RCC 7860 (cell line): ENCODE data around the gene COPG2.
"Not testable (repeated sequence)": the region's sequence is repeated elsewhere in the genome, so short reads cannot be mapped to it uniquely, and the experiment has no call there.

Experiments
- DNase-seq: peaks from one replicate; pipeline ENCODE4 v3.0.0-alpha.2; 2015; ENCODE audit warnings: low spot score
- FAIRE-seq: peaks from 2 replicates; lab custom pipeline; 2012; peaks lifted over from hg19 to GRCh38; lab: Jason Lieb, UNC

COPG2 gene

DNA sequence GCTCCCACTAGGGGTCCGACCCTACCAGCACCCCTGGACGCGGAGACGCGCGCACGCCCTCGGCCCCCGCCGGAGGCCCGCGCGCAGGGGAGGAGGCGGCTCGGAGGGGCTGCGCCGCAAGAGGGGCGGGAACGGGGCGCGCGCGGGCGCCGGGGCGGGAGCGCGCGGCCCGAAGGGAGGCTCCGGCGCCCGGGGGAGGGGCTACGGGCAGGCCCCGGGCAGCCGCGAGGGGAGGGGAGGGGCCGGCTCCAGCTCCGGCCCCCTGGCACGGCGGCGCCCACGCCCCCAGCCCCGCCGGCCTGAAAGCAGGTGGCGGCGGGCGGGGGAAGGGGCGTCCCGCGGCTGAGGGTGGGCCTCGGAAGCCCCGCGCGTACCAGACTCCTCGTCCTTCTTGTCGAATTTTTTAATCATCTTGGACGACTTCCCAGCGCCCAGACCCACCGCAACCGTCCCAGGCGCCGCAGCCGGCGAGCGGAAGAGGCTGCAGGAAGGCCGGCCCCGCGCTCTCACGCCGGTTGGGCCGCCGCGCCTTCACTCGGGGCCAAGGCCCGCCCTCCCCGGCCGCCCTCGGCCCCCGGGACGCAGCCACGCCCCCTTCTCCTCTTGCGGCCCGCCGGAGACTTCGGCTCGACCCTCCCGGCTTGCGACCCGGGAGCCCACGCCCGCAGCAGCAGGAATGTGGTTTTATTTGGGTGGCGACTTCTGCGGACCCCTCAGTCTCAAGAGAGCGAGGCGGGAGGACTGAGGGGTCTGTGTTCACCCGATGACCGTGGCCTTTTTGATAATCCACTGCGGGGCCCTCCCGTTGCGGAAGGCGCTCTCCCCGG lies at the start of gene COPG2:
COPG2 (minus strand) TSS at position 491 of the 827 bp plus-strand sequence; CDS start at position 411, 80 bp downstream.
- no peak for FAIRE-seq
- peak; percentile 55 for DNase-seq

- no peak for DNase-seq
- no peak for FAIRE-seq
Observed at GRCh38 chr7:130712416-130712815, 43.9 kb upstream of the COPG2 start.

- FAIRE-seq (no peak), DNase-seq (no peak)
Observed at GRCh38 chr7:130708766-130709165, 40.2 kb upstream of the COPG2 start.

DNA sequence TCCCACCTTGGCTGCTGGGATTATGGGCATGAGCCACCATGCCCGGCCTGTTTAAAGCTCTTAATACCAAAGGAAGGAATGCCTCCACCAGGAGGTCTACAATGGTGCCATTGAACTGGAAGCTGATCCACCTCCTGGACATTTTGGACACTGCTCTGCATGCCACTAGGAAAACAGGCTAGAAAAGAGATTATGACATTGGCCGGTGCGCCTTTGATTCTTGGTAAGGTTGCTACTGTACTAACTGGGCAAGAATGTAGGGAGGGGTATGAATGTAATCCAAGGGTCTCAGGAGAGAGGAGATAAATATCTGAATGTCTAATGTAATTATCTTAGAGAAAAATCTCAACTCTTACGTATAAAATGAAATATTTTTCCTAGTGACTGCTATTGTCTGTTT lies 39.5 kb upstream of the COPG2 start:
- FAIRE-seq (no peak), DNase-seq (no peak)

DNA sequence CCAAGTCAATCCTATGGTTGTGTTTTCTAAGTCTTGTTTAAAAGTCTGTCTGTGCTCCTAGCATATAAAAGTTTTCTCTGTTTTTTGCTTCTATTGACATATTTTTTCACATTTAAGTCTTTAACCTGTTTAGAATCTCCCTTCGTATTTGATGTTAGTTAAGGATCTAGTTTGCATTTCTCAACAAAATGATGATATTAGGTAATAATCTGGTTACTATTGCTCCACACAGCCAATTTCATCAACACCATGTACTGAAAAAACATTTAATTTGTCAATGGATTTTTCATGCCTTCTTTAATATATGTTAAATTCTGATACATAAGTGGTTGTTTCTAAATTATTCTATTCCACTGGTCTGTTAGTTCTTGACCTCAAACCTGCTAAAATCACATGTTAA lies 35.3 kb upstream of the COPG2 start:
- DNase-seq (no peak), FAIRE-seq (no peak)

DNA sequence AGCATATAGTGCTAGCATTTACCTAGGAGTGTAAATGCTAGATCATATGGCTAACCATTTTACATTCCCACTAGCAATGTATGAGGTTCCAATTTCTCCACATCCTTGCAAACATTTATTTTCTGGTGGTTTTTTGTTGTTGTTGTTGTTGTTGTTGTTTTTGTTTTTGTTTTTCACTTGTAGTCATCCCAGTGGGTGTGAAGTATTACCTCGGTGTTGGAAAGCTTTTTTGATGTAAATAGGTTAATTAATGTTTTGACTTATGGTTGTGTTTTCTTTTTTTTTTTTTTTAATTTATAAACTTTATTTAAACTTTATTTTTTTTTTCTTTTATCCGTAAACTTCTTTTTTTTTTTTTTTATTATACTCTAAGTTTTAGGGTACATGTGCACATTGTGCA lies 33.1 kb upstream of the COPG2 start:
- no peak for DNase-seq
- no peak for FAIRE-seq

GRCh38 chr7:130700760-130701159 lies 32.2 kb upstream of the COPG2 start:
- DNase-seq (no peak), FAIRE-seq (no peak)

DNA sequence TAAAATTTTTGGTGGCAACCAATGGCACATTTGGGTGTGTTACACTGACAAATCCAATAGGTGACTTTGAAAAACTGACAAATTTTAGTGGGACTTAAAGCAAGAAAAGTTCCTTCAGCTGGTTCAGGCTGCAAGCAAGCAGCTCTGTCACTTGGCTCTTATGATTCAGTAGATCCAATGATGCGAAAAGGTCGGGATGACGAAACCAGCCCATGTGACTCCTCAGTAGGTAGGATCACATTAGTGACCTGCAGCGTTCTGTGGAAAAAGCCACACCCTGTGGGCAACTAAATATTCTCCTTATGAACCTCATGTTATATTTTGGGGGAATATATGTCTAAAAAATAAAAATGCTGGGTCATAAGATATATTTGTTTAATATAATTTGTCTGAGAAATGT lies 31.1 kb upstream of the COPG2 start:
- no peak for FAIRE-seq
- no peak for DNase-seq

GRCh38 chr7:130697820-130698219 lies 29.3 kb upstream of the COPG2 start:
- DNase-seq (no peak), FAIRE-seq (no peak)

GRCh38 chr7:130695840-130696239 lies 27.3 kb upstream of the COPG2 start:
- DNase-seq (peak; percentile 34), FAIRE-seq (no peak)

GRCh38 chr7:130692396-130692795 lies 23.8 kb upstream of the COPG2 start:
- DNase-seq, FAIRE-seq: not testable (repeated sequence)

DNA sequence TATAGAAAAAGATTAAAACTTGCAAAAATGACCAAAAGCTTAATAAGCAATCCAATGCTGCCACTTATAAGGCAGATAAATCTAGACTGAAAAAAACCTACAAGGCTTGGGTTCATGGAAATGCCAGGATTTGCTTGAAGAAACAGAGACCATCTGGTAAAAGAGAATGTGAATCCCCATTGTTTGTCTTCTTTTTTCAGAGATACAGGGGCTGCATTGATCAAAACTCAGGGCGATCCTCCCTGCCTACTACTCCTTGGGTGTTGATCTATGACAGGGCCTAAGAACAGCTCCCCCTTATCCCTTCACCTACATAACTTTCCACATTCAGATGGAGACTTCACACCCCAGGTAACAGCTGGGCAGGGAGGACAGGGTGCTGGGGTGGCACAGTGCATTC lies 21.1 kb upstream of the COPG2 start:
- FAIRE-seq, result no peak

GRCh38 chr7:130683026-130683425 lies 14.5 kb upstream of the COPG2 start:
- FAIRE-seq, result no peak
- no peak for DNase-seq

More for the DNA sequence above, 21.1 kb upstream of the COPG2 start:
- no peak for DNase-seq

- FAIRE-seq, result no peak
- no peak for DNase-seq
Observed at GRCh38 chr7:130674456-130674855, 5.9 kb upstream of the COPG2 start.

DNA sequence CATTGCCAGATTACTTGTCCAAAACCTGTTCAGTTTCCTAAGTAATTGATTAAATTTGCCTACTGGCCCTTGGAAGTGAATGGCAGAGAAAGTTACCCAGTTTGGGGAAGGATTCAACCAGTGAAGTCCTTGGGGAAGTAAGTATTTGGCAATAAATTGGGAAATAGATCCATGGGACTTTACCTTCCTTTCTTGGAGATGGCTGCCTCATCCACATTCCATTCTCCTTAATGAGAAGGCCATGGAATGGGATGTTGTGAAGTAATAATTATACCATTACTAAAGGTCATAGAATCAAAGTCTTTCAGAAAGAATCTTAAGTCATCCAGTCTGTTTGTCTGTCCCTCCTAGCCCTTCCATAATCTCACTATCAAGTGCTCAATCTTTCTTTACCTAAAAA lies 4.5 kb upstream of the COPG2 start:
- no peak for FAIRE-seq
- DNase-seq, result no peak

- FAIRE-seq (no peak), DNase-seq (no peak)
Observed at GRCh38 chr7:130672146-130672545, 3.6 kb upstream of the COPG2 start.

DNA sequence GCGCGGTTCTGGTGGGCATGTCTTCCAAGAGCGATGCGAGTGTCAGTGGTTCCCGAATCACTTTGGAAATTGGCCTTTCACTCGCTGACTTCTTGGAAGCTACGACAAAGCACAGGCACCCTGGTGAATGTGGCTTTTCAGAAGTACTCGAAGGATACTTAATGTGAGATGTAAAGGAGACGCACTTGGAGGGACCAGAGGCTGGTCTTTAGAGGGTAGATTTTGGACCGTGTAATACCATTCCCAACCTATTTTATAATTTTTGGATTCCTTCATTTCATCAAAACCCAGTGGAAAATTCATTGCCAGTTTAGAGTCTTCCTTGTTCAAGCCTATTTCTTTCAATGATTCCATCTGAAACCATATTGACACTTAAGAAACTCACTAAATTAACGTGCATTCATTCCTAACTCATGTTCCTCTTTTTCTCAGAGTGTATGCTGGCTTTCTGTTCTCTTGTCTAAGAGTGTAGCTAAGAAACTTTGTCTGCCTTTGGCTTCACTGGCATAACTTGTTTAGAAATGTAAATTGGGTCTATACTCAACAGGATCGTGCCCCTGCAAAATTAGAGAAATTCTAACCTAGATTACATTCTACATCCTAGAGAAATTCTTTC lies 645 bp upstream of the COPG2 start:
- no peak for DNase-seq
- FAIRE-seq, result no peak

DNA sequence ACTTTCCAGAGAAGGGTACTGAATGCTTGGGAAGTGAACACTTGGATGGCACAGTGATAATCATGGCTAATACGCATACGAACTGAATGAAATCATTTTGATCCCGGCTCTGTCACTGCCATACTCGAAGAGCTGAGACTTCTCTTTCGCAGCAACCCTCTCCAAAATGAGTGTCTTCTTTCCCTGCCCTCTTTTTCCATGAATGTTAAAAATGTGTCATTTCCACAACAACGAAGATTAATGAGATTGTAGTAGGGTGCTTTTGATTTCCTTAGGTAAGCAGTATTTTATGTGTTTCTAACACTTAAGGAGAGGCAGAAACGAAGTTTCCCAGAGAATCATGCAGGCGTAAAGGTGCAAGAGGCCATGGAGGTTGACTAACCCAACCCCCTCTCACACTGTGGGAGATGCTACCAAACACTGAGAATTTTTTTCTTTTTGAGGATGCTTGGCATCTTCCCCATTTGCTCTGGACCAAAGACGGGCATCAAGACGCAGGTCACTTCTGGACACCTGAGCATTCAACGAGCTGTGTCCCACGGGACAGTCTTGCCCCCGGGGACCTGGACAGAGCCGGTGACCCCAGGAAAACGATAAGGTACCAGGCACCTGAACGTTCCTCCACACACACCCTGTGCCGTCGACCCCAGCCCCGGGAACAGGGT lies 823 bp downstream of the COPG2 start:
- DNase-seq (no peak), FAIRE-seq (no peak)

GRCh38 chr7:130662426-130662825 lies 6.1 kb downstream of the COPG2 start:
- DNase-seq (no peak), FAIRE-seq (no peak)

DNA sequence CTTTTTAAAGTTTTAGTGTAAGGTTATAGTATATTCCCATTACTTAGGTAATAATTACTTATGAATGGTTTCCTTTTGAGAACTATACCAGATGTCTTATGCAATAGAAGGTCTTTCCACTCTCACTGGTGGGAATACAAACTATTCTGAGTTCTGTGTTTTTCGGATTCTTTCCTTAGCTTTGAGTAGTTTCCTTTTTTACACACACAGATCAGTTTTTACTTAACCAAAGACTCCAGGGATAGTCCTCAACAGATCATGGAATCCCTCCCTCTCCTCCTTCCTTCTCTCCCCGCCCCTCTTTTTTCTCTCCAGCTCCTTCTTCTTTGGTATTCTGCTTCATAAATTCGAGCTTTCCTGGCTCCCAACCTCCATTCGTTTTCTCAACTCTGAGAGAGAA lies 13.3 kb downstream of the COPG2 start:
- no peak for FAIRE-seq
- no peak for DNase-seq

DNA sequence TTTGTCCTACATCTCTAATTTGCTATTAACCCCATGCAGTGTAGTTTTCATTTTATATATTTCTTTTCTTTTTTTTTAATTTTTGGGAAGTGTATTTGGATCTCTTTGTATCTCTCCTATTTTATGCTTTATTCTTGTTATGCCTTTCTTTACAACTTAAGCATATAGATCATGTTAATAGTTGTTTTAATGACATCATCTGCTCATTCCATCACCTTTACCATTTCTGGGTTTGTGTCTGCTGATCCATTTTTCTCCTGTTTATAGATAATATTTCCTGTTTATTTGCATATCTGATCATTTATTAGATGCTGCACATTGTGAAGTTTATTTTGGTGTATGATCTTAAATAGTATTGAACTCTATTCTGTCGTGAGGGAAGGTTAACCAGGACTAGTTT lies 13.7 kb downstream of the COPG2 start:
- no peak for DNase-seq
- no peak for FAIRE-seq

GRCh38 chr7:130650611-130651120 lies 17.9 kb downstream of the COPG2 start:
- no peak for FAIRE-seq
- DNase-seq, result no peak
